ENCODE results near the gene COL5A2. TPM values are rescaled to one million over a fixed set of nuclear protein-coding genes. Genes with fewer than 3 reads are reported as not detected.

Gene COL5A2
- total and polyA plus RNA-seq, 10 of the 15 experiments (the other 5 are each of a cell fraction or from before 2014, with no cell fraction given): 0.04 to 0.85 (median 0.39) TPM

- TF ChIP-seq BCL3 (IDR thresholded peaks at IDR 0.05; ENCODE audit: borderline replicate concordance, insufficient read depth, low read depth, low read length, poor library complexity, severe bottlenecking): no peak
- no peak for TF ChIP-seq REST (IDR thresholded peaks at IDR 0.05; ENCODE audit: low read depth, low read length)
Observed at GRCh38 chr2:189082376-189082975, 97.1 kb downstream of the COL5A2 start (continued).

GRCh38 chr2:189076572-189076971 is 103.0 kb downstream of the COL5A2 start:
- FAIRE-seq: no peak
- H3K4me2 ChIP-seq (ENCODE audit: control insufficient read depth, insufficient read depth): no peak overlapping the region
- H3K9me3 ChIP-seq (replicated peaks; ENCODE audit: control insufficient read depth, insufficient read depth, low read length): no peaks in the 10 kb centered on the region
- no peaks in the 10 kb centered on the region for H3K27me3 ChIP-seq (replicated peaks in 1 of 2; ENCODE audit: control insufficient read depth in 2 of 2, insufficient read depth in 2 of 2, low read length in 1 of 2)
- H3K9ac ChIP-seq (ENCODE audit: control insufficient read depth, insufficient read depth, low read length): no peak overlapping the region
- WGBS (ENCODE audit: insufficient coverage, insufficient replicate concordance, low lambda C conversion rate, missing lambda C conversion rate): 28% methylated on average over 3 of the region's 3 CpGs
- no peak overlapping the region for H3K27ac ChIP-seq (ENCODE audit: control insufficient read depth, insufficient read depth)
- no peaks in the 10 kb centered on the region for H3K4me1 ChIP-seq (ENCODE audit: control insufficient read depth, insufficient read depth, low read length)
- H4K20me1 ChIP-seq (ENCODE audit: control insufficient read depth, insufficient read depth): no peaks in the 10 kb centered on the region
- ChIA-PET CTCF (interaction anchor here (1.2 kb wide), 1 partner anchor 211 kb away, joined by 7 read pairs; no protein-coding TSS in a partner anchor), POLR2A (no interaction called here), SMC1A (ENCODE audit: uncharacterized antibody, unreplicated experiment) (interaction anchor here (0.6 to 2.0 kb wide), 2 partner anchors 9 to 85 kb away, joined by 4 to 7 read pairs; no protein-coding TSS in a partner anchor), RAD21 (ENCODE audit: unreplicated experiment) (interaction anchor here (1.6 kb wide), 1 partner anchor 17 kb away, joined by 5 read pairs; no protein-coding TSS in a partner anchor)
- DNase-seq (ENCODE audit: low read depth, low spot score): no peak
- H3K36me3 ChIP-seq (ENCODE audit: control insufficient read depth in 2 of 2, insufficient read depth in 2 of 2, low read length in 1 of 2): no peaks in the 10 kb centered on the region
- ATAC-seq: no peak
- in situ Hi-C loops (cut with MboI) (no loop called here), intact Hi-C loops (cut with micrococcal nuclease; ENCODE audit: unreplicated experiment) (no loop called here)
- BruUV-seq (replicated peaks): no TSS peak
- H3K4me3 ChIP-seq: no peak overlapping the region
- H2AFZ ChIP-seq (ENCODE audit: control insufficient read depth, low read depth, low read length): no peak overlapping the region
- no peaks in the 10 kb centered on the region for H3K79me2 ChIP-seq (ENCODE audit: control insufficient read depth, insufficient read depth, low read length)
- TF ChIP-seq KLF5 (IDR thresholded peaks at IDR 0.05; ENCODE audit: partially characterized antibody) (no peak), RB1 (IDR thresholded peaks at IDR 0.05; ENCODE audit: borderline replicate concordance) (no peak), SMC3 (IDR thresholded peaks at IDR 0.05; ENCODE audit: borderline replicate concordance, low read length) (no peak), CEBPZ (IDR thresholded peaks at IDR 0.05; ENCODE audit: low read depth, low read length) (no peak), KAT2A (conservative IDR thresholded peaks at IDR 0.05; ENCODE audit: control insufficient read depth, low read depth, low read length) (no peak), SMAD5 (IDR thresholded peaks at IDR 0.05; ENCODE audit: low read depth) (no peak), BCL11A (IDR thresholded peaks at IDR 0.05; ENCODE audit: low read depth, low read length) (no peak)

All from GM12878 (cell line).